GM23338 (cell line): ENCODE results near the gene WEE2.

ENCODE experiments used
- CREB1 ChIP-seq: fragments of 250-450 bp; sonication (Bioruptor Pico); IDR thresholded peaks from 2 replicates; pipeline ENCODE4 v1.5.0; 2020; ENCODE audit warnings: low read depth, mild to moderate bottlenecking, moderate library complexity
- CTCF ChIP-seq, 2 experiments: fragments of 200-600 bp in 1 of 2; sonication (generic) in 1 of 2; conservative IDR thresholded peaks; 2 replicates each; pipeline versions ENCODE4 v1.5.1 to v1.6.1; 2016 to 2017; ENCODE audit warnings: antibody characterized with exemption in 2 of 2, low read depth in 2 of 2, mild to moderate bottlenecking in 2 of 2, moderate library complexity in 1 of 2
- EZH2 ChIP-seq: fragments of 200-600 bp; sonication (generic); IDR thresholded peaks from one replicate; pipeline ENCODE4 v1.8.0; 2017; ENCODE audit warnings: antibody characterized with exemption, mild to moderate bottlenecking, low read depth; ENCODE audit not compliant: unreplicated experiment

GRCh38 chr7:141675436-141676215 lies 32.5 kb upstream of the WEE2 start:
- TF ChIP-seq CTCF (conservative IDR thresholded peaks at IDR 0.05; ENCODE audit: low read depth in 2 of 2): no peak
- no peak for TF ChIP-seq EZH2
- TF ChIP-seq CREB1: no peak
